GM21786 (cell line): Measurements from ENCODE around the gene COX4I1.
"Not testable (repeated sequence)": the region's sequence is repeated elsewhere in the genome, so short reads cannot be mapped to it uniquely, and the experiment has no call there.

Source experiments
- ATAC-seq: cut with Tn5 transposase; IDR thresholded peaks from one replicate; pipeline ENCODE4 v1.9.1; 2021; ENCODE audit not compliant: unreplicated experiment

COX4I1 gene

DNA sequence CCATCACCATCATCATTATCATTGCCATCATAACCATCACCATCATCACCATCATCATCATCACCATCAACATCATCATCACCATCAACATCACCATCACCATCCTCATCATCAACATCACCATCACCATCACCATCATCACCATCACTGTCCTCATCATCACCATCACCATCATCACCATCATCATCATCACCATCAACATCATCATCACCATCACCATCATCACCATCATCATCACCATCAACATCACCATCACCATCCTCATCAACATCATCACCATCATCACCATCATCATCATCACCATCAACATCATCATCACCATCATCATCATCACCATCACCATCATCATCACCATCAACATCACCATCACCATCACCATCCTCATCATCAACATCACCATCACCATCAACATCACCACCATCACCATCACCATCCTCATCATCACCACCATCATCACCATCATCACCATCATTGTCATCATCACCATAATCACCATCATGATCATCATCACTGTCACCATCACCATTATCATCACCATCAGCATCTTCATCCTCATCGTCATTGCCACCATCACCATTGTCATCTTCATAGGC, 23.9 kb downstream of the COX4I1 start:
- no peak for ATAC-seq

DNA sequence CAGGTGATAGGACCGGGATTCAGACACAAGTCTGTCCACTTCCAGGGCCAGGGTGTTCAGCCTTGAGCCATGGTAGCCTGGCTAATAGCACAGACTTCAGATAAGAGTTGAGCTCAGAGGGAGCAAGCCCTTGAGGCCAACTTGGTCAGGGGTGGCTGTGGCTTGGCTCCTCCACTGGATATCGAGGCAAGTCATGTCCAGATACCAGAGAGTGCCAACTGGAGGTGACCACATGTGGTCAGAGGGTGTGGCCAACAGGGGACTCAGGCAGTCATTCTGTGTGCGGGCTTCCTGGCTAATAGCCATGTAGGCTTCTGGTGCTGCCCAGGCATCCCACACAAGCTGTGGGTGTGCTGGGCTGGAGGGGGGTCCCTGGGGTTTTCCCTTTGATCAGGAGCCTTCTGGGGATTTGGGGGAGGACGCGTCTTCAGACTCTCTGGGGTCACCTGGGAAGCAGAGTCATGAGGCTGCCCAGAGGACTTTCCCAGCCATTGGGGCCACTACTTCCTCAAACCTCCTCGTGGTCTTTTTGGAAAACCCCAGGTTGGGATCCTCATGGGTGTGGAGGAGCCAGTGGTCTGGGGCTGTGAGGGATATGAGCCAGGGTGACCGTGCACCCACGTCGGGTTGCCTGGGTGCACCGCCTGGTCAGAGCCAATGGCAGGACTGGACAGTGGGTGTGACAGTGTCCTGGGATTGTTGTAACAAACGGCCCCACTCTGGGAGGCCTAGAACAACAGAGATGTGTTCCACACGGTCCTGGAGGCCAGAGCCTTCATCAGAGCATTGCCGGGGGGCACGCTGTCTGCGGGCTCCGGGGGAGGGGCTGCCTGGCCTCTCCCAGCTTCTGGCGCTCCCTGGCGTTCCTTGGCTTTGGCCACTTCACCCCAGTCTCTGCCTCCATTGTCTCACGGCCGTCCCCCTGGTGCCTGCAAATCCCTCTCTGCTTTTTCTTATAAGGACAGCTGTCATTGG, 25.0 kb downstream of the COX4I1 start:
- ATAC-seq, result no peak

DNA sequence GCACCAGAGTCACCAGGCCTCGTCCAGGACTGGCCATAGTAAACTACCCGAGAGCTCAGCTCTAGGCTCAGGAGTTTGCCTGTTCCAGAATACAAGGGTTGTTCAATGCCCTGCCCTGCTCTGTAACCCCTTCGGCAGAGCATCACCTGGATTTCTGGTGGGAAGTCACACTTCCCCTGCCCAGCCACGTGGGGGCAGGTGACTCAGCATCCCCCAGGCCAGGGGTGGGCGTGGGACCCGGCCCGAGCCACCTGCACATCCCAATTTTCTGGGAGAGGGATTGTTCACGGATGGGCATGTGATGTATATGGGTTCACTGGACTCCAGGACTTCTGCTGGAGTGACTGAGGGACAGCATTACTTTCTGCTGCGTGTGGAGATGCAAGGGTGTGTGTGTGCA, 25.8 kb downstream of the COX4I1 start:
- ATAC-seq, result no peak

DNA sequence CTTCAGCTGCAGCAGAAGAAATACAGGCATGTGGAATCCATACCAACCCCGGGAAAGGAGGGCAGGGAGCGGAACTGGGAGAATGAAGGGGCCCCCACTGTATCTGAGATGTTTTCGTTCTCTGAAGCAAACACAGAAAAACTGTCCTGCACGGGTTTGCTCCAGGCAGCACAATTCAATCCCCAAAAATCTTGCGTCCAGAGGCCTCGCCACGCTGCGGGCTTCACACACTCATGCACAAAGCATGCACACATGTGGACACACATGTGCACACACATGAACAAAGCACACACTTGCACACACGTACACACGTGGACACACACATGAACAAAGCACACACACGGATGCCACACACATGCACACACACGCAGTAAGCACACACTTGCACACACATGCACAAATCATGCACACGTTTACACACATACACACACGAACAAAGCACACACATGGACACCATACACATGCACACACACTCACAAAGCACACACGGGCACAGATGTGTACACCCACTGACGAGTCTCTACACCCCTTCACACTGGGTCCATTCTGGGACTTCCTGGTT, 27.3 kb downstream of the COX4I1 start:
- no peak for ATAC-seq

DNA sequence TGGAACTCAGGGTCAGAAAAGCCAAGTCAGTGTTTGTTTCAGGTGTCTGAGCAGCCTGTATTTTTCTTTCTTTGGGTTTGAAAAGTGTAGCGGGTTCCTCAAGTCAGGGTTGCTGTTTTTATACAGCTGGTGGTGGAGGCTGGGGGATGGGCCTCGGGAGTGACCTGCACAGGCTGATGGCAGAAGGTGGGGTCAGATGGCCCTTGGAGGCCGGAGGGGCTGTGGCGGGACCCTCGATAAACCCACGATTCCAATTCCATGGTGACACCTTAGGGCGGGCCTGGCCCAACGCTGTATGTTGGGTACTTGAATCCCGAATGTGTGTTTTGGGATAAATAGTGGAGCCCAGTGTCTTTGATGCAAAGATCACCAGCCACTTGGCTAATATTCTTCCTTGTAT, 28.7 kb downstream of the COX4I1 start:
- ATAC-seq, result no peak

DNA sequence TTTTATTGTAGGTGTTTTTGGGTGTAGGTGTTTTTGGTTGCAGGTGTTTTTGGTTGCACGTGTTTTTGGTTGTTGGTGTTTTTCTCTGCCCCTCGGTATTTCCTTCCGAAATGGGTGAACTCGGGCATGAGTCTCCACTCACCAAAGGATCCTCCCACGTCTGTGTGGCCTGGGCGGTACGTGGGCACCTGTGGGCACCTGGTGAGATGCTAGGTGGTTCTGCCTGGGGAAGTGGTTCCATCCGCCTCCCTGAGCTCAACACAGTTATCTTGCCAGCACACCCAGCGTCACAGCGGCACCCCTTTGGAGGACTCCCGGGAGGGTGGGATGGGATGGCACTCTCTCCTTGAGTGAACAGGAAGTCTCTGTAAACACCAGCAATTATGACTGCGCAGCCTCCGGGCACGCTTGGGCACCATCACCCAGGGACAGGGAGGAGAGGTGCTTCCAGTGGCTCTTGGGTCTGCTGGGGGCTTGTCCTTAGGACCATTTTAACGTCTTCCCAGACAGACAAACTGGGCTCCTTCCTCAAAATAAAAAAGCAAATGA, 29.8 kb downstream of the COX4I1 start:
- no peak for ATAC-seq

DNA sequence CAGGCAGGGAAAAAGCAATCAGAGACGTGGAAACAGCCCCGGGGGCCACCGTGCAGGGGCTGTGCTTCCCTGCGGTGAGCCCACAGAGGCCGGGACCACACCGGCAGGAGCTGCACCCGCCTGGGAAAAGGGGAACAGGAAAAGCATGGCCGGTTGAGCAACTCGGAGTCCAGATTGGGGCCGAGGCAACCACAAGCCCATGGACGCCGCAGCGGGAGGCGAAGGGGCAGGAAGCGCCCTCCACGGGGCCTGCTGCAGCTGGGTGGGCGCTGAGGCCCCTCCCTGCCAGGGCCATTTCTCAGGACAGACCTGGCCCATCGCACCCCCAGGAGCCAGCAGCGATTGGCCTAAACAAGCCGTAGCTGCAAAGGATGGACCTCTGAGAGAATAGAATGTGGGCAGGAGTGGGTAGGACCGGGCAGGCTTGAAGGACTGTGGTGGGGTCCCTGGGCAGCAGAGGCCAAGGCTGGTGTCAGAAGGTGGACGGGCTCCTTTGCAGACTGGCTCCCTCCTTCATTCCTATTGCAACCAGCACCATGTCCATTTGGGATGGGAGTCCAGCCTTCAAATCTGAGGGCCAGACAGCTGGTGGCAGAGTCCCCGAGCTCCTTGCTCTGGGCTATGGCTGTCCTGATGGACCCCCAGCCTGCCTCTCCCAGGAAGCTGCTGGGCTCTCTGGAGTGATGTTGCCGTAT, 30.4 kb downstream of the COX4I1 start:
- no peak for ATAC-seq

DNA sequence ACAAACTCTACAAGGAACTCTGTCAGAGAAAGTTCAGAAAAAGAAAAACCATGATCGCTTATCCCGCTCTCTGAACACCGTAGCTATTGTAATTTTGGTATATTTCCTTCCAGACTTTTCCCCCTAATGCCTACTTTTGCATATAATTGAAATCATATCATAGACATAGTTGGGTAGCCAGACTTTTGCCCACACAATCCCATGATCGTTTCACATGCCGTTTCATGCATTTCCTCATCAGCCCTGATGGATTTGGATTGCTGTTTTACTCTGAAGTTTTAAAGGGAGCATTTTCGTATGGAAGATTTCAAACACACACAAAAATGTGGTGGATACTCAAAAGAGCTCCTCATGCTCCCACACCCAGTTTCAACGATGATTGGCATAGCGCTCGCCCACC, 31.3 kb downstream of the COX4I1 start:
- no peak for ATAC-seq

DNA sequence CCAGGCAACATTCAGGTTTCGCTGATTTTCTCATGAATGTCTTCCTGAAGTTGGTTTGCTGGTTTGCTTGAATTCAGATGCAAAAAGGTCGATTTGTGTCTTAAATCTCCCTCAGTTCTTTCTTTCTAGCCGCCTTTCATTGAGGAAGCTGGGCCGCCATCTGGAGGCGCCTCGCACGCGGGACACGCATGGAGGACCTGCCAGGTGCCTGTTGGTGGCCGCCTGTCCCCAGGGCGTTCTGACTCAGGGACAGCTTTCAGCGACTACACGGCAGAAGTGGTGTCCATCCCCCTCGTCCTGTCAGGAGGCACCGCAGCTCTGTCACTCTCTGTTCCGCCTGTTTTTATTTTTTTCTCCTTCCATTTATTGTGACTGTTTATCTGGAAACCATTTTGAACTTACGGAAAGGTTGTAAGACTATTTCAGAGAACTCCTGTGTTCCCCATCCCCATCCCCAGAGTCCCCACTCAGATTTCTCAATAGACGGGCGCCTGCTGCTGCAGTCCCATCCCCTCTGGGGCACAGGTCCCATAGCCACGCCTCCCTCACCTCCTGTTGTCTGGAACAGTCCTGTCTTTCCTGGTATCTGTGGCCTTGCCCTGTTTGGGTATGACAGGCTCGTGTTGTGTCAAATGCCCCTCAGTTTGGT, 33.2 kb downstream of the COX4I1 start:
- no peak for ATAC-seq

DNA sequence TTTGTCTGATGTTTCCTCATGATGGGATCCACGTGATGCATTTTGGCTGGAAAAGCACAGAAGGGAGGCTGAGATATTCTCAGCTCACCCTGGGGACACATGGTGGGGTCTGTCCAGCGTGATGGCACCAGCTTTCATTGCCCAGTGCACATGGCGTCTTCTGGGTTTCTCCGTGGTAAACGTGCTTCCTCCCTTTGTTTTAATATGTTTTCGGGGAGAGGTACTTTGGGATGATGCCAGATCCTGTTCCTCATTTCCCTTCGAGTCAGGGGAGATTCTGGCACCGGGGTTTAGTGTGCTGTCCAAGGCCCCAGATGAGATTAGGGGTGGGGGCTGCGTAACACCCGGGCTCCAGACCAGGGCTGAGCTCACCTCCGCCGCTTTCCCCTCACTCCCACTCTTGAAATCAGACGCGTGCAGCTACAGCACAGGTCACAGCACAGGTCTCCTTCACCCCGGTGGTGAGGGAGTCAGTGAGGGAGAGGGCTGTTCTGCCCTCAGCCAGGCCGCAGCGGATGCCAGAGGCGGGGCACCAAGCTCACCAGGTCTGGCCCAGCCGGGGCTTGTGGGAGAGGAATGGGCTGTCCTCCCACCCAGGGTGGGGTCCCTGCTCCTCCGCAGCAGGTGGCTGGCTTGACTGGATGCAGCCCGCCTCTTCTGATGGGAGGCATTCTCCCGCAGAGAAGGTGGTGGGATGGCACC, 33.9 kb downstream of the COX4I1 start:
- ATAC-seq, result no peak

DNA sequence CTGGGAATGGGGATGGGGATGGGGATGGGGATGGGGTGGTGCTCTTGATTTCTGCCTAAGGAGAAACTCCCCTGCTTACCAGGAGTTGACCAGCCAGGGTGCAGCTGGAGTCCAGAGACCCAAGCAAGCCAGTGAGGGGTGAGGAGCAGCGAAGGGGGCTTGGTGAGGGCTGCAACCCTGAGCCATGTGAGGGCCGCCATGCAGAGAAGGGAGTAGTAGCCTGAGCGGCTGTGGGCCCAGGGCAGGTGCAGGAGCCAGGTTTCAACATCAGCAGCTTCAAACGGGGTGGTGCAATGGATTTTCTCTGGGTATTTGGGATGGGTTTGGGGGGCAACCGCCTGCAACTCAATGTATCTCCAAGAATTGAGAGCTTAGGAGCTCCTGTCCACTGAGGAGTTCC, 35.2 kb downstream of the COX4I1 start:
- ATAC-seq, result no peak

DNA sequence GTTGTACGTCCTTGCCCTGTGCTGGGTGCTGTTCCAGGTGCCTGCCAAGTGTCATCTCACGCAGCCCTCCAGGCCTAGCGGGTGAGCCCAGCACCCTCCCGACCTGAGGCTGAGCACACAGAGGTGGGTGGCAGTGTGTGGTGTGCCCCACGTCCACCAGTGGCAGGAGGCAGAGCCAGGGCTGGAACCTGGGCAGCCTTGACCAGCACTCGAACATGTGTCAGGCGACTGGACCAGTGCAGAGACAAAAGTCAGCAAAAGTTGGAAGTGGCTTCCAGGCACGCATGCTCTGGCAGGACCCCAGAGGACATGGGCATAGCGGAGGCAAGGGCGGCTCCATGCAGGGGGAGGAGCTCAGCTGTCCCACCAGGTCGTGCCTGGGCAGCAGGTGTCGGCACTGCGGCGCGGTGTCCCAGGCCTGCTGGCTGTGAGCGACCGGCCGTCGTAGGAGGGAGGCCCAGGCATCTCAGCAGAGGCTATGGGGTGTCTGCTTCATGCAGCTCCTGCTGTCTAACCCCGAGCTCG, 35.8 kb downstream of the COX4I1 start:
- no peak for ATAC-seq

DNA sequence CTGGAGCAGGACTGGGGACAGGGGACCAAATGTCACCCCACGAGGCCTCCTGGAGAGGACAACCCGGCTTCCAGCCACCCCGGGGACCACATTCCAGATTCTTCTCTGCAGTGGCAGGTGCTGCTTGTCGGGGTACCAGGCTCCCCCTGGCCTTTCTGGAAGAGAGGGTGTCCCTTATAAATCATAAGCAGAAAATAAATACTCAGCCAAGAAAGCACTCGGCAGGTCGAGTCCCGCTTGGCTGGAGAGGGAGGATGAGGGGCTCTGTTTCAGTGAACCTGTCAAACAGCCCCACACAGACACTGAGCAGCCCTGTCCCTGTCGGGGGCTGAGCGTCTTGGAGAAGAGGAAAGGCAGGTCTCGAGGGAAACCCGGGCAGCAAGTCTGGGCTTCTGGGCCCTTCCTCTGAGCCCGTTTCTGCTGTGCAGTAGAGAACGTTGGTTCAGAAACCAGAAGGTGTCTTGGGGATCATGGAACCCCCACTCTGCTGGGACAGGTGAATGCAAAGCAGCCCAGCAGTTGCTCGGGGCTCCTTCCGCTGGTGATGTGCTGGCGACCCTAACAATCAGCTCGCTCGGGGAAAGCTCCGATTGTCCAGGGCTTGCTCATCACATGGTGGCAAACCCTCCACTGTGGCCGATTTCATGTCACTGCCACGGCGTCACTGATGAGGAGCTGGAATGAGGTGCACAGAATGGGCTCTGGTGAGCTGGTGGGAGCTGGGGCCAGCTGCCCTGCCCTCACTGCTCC, 36.6 kb downstream of the COX4I1 start:
- ATAC-seq, result no peak

DNA sequence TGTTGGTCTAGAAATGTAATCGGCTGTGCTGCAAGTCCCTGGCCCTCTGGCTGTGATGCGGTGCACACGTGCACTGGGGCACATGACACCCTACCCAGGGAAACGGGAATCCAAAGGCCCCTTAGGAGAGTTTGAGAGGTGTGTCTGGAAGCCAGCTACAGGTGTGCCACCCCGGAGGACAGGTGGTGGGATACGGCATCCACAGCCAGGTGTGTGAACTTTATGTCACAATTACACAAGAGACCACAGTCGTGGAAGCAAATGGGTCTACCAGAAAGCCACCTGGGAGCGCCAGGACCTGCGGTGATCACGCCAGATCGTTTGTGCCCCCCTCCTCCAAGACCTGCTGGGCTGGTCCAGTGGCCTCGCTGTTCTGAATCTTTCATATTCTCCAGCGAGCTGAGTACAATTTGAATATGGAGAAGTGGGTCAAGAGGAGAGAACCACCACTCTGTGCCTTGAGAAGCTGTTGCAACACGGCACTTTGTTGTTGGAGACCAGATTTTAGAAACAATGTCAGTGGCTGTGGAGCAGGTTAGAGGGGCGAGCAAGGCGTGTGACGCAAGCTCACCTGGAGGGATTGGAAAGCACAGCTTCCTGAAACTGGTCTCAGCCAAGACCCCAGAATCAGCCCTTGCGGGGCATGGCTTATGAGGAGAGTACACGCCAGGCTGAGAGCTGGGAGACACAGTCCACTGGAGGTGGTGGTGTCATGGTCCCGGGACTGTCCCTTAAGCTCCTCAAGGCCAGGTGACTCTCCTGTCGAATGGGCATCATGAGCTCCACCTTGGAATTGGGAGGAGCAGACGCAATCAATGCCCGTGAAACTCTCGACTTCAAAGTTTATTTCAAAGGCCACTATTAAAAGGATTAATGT, 37.4 kb downstream of the COX4I1 start:
- ATAC-seq, result no peak

DNA sequence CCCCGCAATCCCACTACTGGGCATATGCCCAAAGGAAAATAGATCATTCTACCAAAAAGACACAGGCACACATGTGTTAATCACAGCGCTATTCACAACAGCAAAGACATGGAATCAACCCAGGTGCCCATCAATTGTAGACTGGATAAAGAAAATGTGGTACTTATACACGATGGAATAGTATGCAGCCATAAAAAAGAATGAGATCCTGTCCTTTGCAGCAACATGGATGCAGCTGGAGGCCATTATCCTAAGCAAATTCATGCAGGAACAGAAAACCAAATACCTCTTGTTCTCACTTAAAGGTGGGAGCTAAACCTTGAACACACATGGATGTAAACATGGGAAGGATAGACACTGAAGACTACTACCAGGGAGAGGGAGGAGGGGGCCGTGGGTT, 38.2 kb downstream of the COX4I1 start:
- ATAC-seq, result not testable (repeated sequence)

DNA sequence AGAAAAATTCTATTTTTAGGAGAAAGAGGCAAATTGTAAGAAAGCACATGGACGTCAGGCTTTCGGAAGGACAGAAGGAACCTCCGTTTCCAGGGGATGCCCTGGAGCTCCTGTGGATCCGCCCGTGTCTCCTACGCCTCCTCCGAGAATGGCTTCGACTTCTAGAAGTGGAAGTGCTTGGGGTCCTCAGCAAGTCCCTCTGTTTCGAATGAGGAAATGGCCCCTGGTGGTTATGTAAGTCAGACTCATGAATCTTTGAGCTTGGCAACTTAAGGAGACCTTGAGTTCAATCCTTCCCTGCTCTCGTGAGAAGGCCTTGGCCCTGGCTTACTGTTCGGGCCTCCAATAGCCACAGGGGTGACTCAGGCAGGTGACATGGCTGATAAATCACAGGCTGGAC, 38.9 kb downstream of the COX4I1 start:
- no peak for ATAC-seq

DNA sequence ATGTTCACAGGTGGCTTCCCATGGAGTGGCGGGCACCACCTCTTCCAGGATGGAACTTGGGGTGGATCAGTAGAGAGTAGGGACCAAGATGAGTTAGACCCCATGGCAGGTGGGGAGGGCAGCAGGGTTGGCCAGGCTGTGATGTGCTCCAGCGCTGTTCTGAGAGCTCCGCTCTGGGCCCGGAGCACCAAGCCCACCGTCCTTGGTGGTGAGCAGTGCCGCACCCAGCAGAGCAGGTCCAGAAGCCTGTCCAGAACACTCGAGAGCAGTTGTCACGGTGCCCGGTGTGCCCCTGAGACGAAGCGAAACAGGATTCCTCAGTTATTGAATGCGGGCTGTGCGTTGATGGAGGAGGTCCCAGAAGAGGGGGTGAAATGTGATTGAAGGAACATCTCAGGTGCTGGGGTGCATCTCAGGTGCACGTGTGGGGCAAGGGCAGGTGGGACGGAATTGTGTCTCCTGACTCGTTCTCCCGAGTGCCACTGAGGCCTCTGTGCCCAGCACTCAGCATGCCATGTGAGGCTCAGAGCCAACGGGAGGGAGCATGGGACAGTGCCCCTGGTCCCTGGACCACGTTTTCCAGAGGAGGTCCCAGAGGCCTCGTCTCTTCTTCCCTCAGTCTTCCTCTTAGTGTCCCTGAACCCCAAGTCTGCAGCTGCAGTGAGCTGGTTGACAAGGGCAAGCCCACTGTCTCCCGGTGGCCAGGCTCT, 39.5 kb downstream of the COX4I1 start:
- no peak for ATAC-seq
